ENCODE results near the gene FNDC3A.
A peak's percentile ranks its signal among the peaks of the same experiment; 100 is the strongest.

The FNDC3A gene

DNA sequence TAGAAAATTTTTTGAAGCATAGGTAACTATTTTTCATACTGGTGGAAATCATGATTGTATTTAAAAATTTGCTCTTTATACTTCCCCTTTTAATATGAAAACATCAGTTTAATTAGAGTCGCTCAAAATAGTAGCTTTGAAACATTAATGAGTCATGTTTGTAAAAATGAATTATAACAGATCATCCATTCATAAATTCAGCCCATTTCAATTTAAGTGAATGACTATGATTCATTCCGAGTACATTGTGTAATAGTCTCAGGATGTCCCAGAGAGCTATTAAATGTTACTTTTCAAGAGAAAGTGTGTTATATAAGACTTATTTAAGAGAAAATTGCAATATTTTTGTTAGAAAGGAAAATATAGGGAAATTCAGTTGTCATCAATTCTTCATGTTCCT, 111.0 kb downstream of the FNDC3A start:
- no peak for DNase-seq (ENCODE audit: insufficient read length, low spot score)
- TF ChIP-seq SPI1 (IDR thresholded peaks at IDR 0.05; ENCODE audit: low read depth, low read length) (no peak), TAF1 (IDR thresholded peaks at IDR 0.05; ENCODE audit: low read depth, low read length) (no peak), POU2F2 (IDR thresholded peaks at IDR 0.05; ENCODE audit: low read depth, low read length) (no peak), POLR2A (IDR thresholded peaks at IDR 0.05; ENCODE audit: low read depth, low read length) (no peak), PAX5 (IDR thresholded peaks at IDR 0.05; ENCODE audit: insufficient read depth, low read length, severe bottlenecking) (no peak), POLR2AphosphoS5 (IDR thresholded peaks at IDR 0.05; ENCODE audit: low read depth, low read length) (no peak)
- FAIRE-seq: no peak

- TF ChIP-seq POLR2A (IDR thresholded peaks at IDR 0.05; ENCODE audit: low read depth, low read length): no peak
- no peak for TF ChIP-seq SPI1 (IDR thresholded peaks at IDR 0.05; ENCODE audit: low read depth, low read length)
- TF ChIP-seq POLR2AphosphoS5 (IDR thresholded peaks at IDR 0.05; ENCODE audit: low read depth, low read length): no peak
- DNase-seq (ENCODE audit: insufficient read length, low spot score) (no peak), FAIRE-seq (no peak)
Measured at GRCh38 chr13:49093376-49093775, 117.7 kb downstream of the FNDC3A start.

GRCh38 chr13:49097374-49097773, 121.7 kb downstream of the FNDC3A start:
- TF ChIP-seq POLR2AphosphoS5 (IDR thresholded peaks at IDR 0.05; ENCODE audit: low read depth, low read length): no peak
- TF ChIP-seq PAX5 (IDR thresholded peaks at IDR 0.05; ENCODE audit: insufficient read depth, low read length, severe bottlenecking): no peak
- TF ChIP-seq TAF1 (IDR thresholded peaks at IDR 0.05; ENCODE audit: low read depth, low read length): no peak
- no peak for TF ChIP-seq SPI1 (IDR thresholded peaks at IDR 0.05; ENCODE audit: low read depth, low read length)
- no peak for TF ChIP-seq POLR2A (IDR thresholded peaks at IDR 0.05; ENCODE audit: low read depth, low read length)
- TF ChIP-seq POU2F2 (IDR thresholded peaks at IDR 0.05; ENCODE audit: low read depth, low read length): no peak
- DNase-seq (ENCODE audit: insufficient read length, low spot score) (no peak), FAIRE-seq (no peak)

DNA sequence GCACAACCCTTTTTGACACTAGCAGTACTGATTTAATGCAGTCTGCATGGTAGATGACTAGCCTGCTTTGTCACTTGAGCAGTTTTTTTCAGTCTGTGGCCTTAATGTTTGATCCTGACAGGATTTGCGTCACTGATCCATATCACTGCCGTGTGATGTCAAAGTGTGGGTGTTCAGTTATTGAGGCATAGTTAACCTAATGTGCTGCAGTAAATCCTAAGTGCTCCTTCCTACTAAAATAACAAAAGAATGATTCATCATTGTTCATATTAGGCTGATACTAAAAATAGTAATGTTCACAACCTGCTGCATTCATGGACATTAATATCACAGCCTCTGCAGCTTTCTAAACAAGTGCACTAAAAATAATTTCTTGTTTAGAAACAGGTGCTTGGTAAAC, 122.5 kb downstream of the FNDC3A start:
- DNase-seq (ENCODE audit: insufficient read length, low spot score) (no peak), FAIRE-seq (peak; percentile 47)
- TF ChIP-seq PAX5 (IDR thresholded peaks at IDR 0.05; ENCODE audit: insufficient read depth, low read length, severe bottlenecking) (no peak), POLR2AphosphoS5 (IDR thresholded peaks at IDR 0.05; ENCODE audit: low read depth, low read length) (no peak), TAF1 (IDR thresholded peaks at IDR 0.05; ENCODE audit: low read depth, low read length) (no peak), POLR2A (IDR thresholded peaks at IDR 0.05; ENCODE audit: low read depth, low read length) (no peak), POU2F2 (IDR thresholded peaks at IDR 0.05; ENCODE audit: low read depth, low read length) (no peak), SPI1 (IDR thresholded peaks at IDR 0.05; ENCODE audit: low read depth, low read length) (no peak)

GRCh38 chr13:49098771-49099512, 123.2 kb downstream of the FNDC3A start:
- DNase-seq (ENCODE audit: insufficient read length, low spot score): no peak
- TF ChIP-seq POLR2A (IDR thresholded peaks at IDR 0.05; ENCODE audit: low read depth, low read length) (no peak), POLR2AphosphoS5 (IDR thresholded peaks at IDR 0.05; ENCODE audit: low read depth, low read length) (no peak), PAX5 (IDR thresholded peaks at IDR 0.05; ENCODE audit: insufficient read depth, low read length, severe bottlenecking) (no peak), SPI1 (IDR thresholded peaks at IDR 0.05; ENCODE audit: low read depth, low read length) (no peak), POU2F2 (IDR thresholded peaks at IDR 0.05; ENCODE audit: low read depth, low read length) (no peak), TAF1 (IDR thresholded peaks at IDR 0.05; ENCODE audit: low read depth, low read length) (no peak)
- FAIRE-seq: no peak

- DNase-seq (ENCODE audit: insufficient read length, low spot score) (no peak), FAIRE-seq (no peak)
Measured at GRCh38 chr13:49099513-49099877, 123.8 kb downstream of the FNDC3A start.

GRCh38 chr13:49100637-49101570, 125.2 kb downstream of the FNDC3A start:
- TF ChIP-seq POLR2AphosphoS5 (IDR thresholded peaks at IDR 0.05; ENCODE audit: low read depth, low read length): no peak
- TF ChIP-seq TAF1 (IDR thresholded peaks at IDR 0.05; ENCODE audit: low read depth, low read length): no peak
- TF ChIP-seq PAX5 (IDR thresholded peaks at IDR 0.05; ENCODE audit: insufficient read depth, low read length, severe bottlenecking): no peak
- no peak for TF ChIP-seq SPI1 (IDR thresholded peaks at IDR 0.05; ENCODE audit: low read depth, low read length)
- no peak for TF ChIP-seq POLR2A (IDR thresholded peaks at IDR 0.05; ENCODE audit: low read depth, low read length)
- no peak for TF ChIP-seq POU2F2 (IDR thresholded peaks at IDR 0.05; ENCODE audit: low read depth, low read length)
- FAIRE-seq (no peak), DNase-seq (ENCODE audit: insufficient read length, low spot score) (no peak)

More at GRCh38 chr13:49099513-49099877, 123.8 kb downstream of the FNDC3A start:
- TF ChIP-seq POLR2A (IDR thresholded peaks at IDR 0.05; ENCODE audit: low read depth, low read length) (no peak), POU2F2 (IDR thresholded peaks at IDR 0.05; ENCODE audit: low read depth, low read length) (no peak), POLR2AphosphoS5 (IDR thresholded peaks at IDR 0.05; ENCODE audit: low read depth, low read length) (no peak), SPI1 (IDR thresholded peaks at IDR 0.05; ENCODE audit: low read depth, low read length) (no peak), TAF1 (IDR thresholded peaks at IDR 0.05; ENCODE audit: low read depth, low read length) (no peak), PAX5 (IDR thresholded peaks at IDR 0.05; ENCODE audit: insufficient read depth, low read length, severe bottlenecking) (no peak)

GRCh38 chr13:49108196-49108595, 132.5 kb downstream of the FNDC3A start:
- DNase-seq (ENCODE audit: insufficient read length, low spot score) (no peak), FAIRE-seq (peak; percentile 50)
- TF ChIP-seq TAF1 (IDR thresholded peaks at IDR 0.05; ENCODE audit: low read depth, low read length) (no peak), POLR2A (IDR thresholded peaks at IDR 0.05; ENCODE audit: low read depth, low read length) (no peak), POU2F2 (IDR thresholded peaks at IDR 0.05; ENCODE audit: low read depth, low read length) (no peak), POLR2AphosphoS5 (IDR thresholded peaks at IDR 0.05; ENCODE audit: low read depth, low read length) (no peak), SPI1 (IDR thresholded peaks at IDR 0.05; ENCODE audit: low read depth, low read length) (no peak), PAX5 (IDR thresholded peaks at IDR 0.05; ENCODE audit: insufficient read depth, low read length, severe bottlenecking) (no peak)
